ENCODE results near the gene DEDD. TPM values are rescaled to one million over a fixed set of nuclear protein-coding genes. Genes with fewer than 3 reads are reported as not detected.

The DEDD gene
- total RNA-seq, 4 donors from 2014 or later, result 20.1 to 48.8 (median 27.0) TPM

DNA sequence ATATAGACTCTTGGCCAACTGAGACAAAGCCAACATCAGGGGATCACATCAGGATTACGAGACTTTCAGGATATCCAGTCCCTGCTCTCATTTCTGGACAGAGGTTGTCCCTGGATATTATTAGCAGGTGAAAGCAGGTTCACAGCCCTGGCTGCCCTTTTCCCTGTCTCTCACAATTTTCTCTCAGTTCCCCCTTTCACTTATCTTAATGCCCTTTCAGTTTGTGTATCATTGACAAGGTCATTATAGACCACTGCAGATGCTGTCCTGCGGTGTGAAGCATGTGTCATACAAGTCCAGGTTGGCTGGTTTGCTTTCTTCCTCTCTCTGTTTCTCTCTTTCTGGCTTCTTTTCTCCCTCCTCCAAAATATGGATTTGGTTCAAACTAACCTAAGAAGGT lies 36.5 kb downstream of the DEDD start:
- H3K27me3 ChIP-seq, result no peaks in the 10 kb centered on the region
- H3K27ac ChIP-seq, result peak overlapping the region in 1 of 4 donors; percentile 9
- H3K36me3 ChIP-seq, result peaks cover 0 to 20% (median 0%) of the 10 kb centered on the region in 3 donors
- DNase-seq (ENCODE audit: low spot score in 2 of 2), result no peak
- H3K4me3 ChIP-seq, result no peak overlapping the region
- no peaks in the 10 kb centered on the region for H3K9me3 ChIP-seq
- 89 to 90% methylated on average over 2 of the region's 2 CpGs for WGBS, 2 donors
- TF ChIP-seq POLR2A (IDR thresholded peaks at IDR 0.05) (no peak), EP300 (IDR thresholded peaks at IDR 0.05) (no peak), CTCF (IDR thresholded peaks at IDR 0.05) (no peak)
- peaks cover 0 to 33% (median 10%) of the 10 kb centered on the region in 4 donors for H3K4me1 ChIP-seq

GRCh38 chr1:161095230-161095629 lies 37.2 kb downstream of the DEDD start:
- H3K27me3 ChIP-seq, result no peaks in the 10 kb centered on the region
- 87 to 88% methylated on average over 6 of the region's 6 CpGs for WGBS, 2 donors
- H3K4me1 ChIP-seq, result peaks cover 0 to 31% (median 8%) of the 10 kb centered on the region in 4 donors
- peaks cover 0 to 13% (median 0%) of the 10 kb centered on the region in 3 donors for H3K36me3 ChIP-seq
- H3K4me3 ChIP-seq, result no peak overlapping the region
- no peaks in the 10 kb centered on the region for H3K9me3 ChIP-seq
- H3K27ac ChIP-seq, result no peak overlapping the region
- TF ChIP-seq CTCF (IDR thresholded peaks at IDR 0.05) (no peak), EP300 (IDR thresholded peaks at IDR 0.05) (no peak), POLR2A (IDR thresholded peaks at IDR 0.05) (no peak)
- no peak for DNase-seq (ENCODE audit: low spot score in 2 of 2)

DNA sequence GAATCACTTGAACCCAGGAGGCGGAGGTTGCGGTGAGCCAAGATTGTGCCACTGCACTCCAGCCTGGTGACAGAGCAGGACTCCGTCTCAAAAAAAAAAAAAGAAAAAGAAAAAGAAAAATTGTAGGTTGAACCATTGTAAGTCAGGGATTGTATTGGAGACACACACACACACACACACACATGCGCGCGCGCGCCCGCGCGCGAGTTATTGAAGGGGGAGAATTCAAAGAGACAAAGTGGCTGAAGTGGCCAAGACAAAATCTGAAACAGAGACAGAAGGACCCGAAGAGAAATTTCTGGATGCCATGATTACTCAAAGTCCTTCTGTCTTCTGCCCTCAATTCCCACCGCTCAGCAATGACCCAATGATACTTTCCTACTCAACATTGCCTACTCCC lies 38.0 kb downstream of the DEDD start:
- H3K4me3 ChIP-seq, result no peak overlapping the region
- DNase-seq (ENCODE audit: low spot score in 2 of 2), result no peak
- H3K4me1 ChIP-seq, result peaks cover 0 to 26% (median 8%) of the 10 kb centered on the region in 4 donors
- WGBS, 2 donors, result 94% methylated on average over 14 of the region's 14 CpGs
- H3K9me3 ChIP-seq, result no peaks in the 10 kb centered on the region
- TF ChIP-seq EP300 (IDR thresholded peaks at IDR 0.05), result no peak
- no peak for TF ChIP-seq CTCF (IDR thresholded peaks at IDR 0.05)
- TF ChIP-seq POLR2A (IDR thresholded peaks at IDR 0.05), result no peak
- no peaks in the 10 kb centered on the region for H3K27me3 ChIP-seq
- no peak overlapping the region for H3K27ac ChIP-seq
- peaks cover 0 to 5% (median 0%) of the 10 kb centered on the region in 3 donors for H3K36me3 ChIP-seq

GRCh38 chr1:161092621-161093028 lies 39.8 kb downstream of the DEDD start:
- WGBS, 2 donors, result 88 to 91% methylated on average over 3 of the region's 3 CpGs
- H3K9me3 ChIP-seq, result no peaks in the 10 kb centered on the region
- H3K27ac ChIP-seq, result no peak overlapping the region
- DNase-seq (ENCODE audit: low spot score in 2 of 2), result no peak
- H3K4me1 ChIP-seq, result peaks cover 0 to 12% (median 4%) of the 10 kb centered on the region in 4 donors
- H3K36me3 ChIP-seq, result no peaks in the 10 kb centered on the region
- no peak for TF ChIP-seq EP300 (IDR thresholded peaks at IDR 0.05)
- TF ChIP-seq POLR2A (IDR thresholded peaks at IDR 0.05), result no peak
- TF ChIP-seq CTCF (IDR thresholded peaks at IDR 0.05), result no peak
- H3K4me3 ChIP-seq, result no peak overlapping the region
- H3K27me3 ChIP-seq, result no peaks in the 10 kb centered on the region

DNA sequence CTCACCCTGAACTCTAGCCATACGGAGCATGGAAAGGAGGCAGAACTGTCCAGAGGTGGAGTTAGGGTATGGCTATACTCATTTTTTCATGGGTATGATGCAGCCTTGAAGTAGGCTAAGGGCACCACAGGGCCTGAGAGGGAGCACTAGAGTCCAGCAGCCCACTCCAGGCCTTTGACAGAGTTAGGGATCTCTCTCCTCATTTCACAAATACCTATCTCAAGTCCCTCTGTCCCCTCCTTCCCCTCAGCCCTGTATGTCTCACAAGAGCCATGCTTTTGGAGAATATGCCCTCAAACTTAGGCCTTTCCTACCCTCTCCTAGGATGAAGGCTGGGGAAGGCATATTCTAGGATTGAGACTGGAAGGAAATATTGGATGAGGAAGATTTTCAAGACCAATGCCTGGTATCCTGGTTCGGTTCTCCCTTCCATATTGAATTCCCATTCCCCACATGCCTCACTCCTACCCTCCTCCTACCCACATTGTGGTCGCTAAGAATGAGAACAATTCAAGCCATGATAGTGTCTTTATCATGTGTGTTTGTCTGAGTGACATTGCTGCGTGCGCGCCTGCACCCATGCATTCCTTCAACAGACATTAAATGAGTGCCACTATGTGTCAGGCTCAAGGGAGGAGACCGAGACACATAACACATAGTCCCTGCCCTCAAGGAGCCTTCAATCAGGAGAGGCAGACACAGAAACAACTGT lies 40.5 kb downstream of the DEDD start:
- WGBS, 2 donors, result 81 to 82% methylated on average over 7 of the region's 7 CpGs
- no peak overlapping the region for H3K27ac ChIP-seq
- no peak overlapping the region for H3K4me3 ChIP-seq
- H3K9me3 ChIP-seq, result no peaks in the 10 kb centered on the region
- no peaks in the 10 kb centered on the region for H3K27me3 ChIP-seq
- no peak for DNase-seq (ENCODE audit: low spot score in 2 of 2)
- TF ChIP-seq CTCF (IDR thresholded peaks at IDR 0.05) (no peak), POLR2A (IDR thresholded peaks at IDR 0.05) (no peak), EP300 (IDR thresholded peaks at IDR 0.05) (no peak)
- H3K36me3 ChIP-seq, result no peaks in the 10 kb centered on the region
- H3K4me1 ChIP-seq, result peaks cover 0 to 7% (median 1%) of the 10 kb centered on the region in 4 donors
